ENCODE results near the gene MED29. TPM values are rescaled to one million over a fixed set of nuclear protein-coding genes. Genes with fewer than 3 reads are reported as not detected.
A peak's percentile ranks its signal among the peaks of the same experiment; 100 is the strongest.

The MED29 gene
- total RNA-seq, 1 donor from 2014 or later: 17.2 TPM

DNA sequence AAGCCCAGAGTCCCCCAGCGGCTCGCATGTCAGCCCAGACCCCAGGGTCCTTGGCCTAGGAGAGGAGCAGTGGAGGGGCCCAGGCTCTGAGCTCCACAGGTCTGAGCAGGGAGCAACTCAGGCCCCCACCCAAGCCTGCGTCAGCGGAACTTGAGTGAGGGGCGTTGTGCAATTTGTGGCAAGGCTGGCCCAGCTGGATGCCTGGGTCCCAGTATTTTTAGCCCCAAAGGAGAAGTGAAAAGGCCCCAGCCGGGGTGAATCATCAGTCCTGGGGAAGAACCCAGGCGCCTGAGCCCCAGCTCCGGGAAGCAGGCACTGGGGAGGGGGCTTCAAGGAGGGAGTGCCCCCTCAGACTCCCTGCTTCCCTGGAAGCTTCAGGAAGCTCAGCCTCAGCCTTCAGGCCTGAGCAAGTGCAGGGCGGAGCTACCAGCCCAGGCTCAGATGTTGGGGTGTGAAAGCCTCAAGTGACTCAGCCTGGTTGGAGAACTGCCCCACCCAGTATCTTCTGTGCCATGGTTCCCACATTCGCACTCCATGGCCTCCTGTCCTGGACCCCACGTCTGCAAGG lies 7.2 kb downstream of the MED29 start:
- DNase-seq: no peak

DNA sequence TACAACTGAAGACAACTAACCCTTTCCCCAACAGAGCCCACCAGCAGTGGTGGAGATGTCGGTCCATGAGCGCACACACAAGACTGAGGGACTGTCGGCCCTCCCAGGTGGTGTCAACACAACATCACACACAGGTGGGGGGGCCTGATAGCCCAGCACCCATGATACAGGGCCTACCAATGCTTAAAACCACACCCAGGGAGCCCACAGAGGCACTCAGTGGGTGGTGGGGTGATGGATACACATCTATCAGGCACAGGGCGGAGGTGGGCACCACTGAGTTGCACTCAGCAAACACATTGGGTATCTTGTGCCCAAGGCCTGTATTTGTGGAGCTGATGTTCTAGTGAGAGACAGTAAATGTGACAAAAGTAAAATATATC lies 8.5 kb downstream of the MED29 start:
- no peak for DNase-seq

DNA sequence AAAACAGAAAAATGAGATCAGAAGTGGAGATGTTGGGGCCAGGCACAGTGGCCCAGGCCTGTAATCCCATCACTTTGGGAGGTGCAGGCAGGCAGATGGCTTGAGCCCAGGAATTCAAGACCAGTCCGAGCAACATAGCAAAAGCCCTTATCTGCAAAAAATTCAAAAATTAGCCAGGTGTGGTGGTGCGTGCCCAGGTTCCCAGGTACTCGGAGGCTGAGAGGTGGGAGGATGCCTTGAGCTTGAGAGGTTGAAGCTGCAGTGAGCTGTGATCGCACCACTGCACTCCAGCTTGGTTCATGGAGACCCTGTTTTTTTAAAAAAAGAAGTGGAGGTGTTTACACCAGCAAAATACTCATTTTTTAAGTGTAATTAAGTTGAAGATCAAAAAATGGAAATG lies 8.9 kb downstream of the MED29 start:
- no peak for DNase-seq

- DNase-seq: no peak
These were observed 9.9 kb downstream of the MED29 start for GRCh38 chr19:39401070-39401548.

- DNase-seq: peak; percentile 28
These were observed 10.6 kb downstream of the MED29 start for GRCh38 chr19:39401549-39402345.

DNA sequence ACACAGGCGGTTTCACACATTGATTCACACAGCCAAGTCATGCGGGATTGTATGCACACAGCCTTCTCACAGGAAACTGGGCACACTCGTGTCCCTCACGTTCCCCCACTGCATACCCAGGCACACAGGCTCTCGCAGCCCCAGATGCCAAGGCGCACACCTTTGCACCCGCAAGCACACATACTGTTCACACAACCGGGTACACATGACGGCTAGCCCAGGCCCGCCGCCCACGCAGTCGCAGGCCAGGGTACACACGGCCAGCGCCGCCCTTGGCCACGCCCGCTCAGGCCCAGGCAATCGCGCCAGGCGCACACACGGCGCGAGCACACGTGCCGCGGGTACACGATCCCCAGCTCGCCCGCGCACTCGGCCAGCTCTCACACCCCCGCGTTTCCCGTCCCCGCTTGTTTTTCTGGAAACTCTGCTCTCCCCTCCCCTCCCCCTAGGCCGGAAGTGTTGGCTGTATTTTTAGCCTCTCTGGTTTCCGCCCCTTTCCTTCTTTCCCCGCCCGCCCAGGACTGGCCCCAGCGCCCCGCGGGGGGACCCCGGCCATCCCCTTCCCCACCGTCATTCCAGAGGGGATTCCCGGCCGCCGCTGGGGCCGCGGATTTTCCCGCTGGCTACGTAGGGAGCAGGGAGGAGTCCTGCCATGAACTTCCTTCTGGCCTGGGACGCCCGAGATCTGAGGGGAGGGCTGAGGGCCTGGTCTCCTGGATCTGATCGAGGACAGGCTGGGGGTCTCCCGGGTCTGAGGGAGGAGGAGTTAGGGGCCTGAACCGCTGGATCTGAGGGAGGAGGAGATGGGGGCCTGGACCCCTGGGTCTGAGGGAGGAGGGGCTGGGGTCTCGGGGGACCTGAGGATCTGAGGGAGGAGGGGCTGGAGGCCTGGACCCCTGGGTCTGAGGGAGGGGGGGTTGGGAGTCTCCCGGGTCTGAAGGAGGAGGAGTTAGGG lies 11.4 kb downstream of the MED29 start:
- DNase-seq: peak; percentile 71

DNA sequence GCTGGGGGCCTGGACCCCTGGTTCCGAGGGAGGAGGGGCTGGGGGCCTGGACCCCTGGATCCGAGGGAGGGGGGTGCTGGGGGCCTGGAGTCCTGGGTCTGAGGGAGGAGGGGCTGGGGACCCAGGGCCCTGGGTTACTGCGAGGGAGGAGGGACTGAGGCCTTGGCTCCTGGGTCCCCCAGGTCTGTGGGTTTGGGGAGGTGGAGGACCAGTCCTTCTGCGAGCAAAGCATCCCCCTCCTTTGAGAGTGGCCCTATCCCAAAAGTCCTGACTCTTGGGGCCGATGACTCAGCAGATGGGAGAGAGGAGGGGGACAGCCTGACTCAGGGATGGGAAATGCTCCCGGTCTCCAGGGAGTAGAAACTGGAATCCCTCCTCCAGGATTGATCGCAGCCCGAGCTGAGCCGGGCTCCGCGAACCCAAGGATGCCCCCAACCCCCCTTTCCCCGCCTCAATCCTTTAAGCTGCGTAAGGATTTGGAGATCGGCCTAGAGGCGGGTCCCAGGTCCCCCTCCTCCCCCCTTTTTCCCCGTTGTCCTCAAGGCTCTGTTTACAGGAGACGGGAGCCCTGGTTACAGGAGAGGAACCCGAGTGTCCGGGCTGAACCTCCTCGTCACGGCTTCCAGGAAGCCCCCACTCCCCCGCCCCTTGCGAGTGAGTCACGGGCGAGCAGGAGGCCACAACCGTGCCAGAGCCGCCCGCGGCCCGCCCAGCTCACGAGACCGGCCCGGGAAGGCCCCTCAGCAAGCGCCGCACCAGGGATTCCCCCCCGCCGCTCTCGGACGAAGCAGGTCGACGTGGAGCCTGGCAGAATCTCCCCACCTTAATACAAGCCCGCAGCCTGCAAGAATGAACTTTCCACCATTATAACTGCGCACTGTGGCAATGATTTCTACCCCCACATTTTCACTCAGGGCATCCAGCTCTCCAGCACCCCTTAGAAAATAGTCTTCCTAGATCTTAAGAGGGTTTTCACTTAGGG lies 12.4 kb downstream of the MED29 start:
- DNase-seq: peak; percentile 79

GRCh38 chr19:39405261-39405957 lies 14.2 kb downstream of the MED29 start:
- DNase-seq: no peak

DNA sequence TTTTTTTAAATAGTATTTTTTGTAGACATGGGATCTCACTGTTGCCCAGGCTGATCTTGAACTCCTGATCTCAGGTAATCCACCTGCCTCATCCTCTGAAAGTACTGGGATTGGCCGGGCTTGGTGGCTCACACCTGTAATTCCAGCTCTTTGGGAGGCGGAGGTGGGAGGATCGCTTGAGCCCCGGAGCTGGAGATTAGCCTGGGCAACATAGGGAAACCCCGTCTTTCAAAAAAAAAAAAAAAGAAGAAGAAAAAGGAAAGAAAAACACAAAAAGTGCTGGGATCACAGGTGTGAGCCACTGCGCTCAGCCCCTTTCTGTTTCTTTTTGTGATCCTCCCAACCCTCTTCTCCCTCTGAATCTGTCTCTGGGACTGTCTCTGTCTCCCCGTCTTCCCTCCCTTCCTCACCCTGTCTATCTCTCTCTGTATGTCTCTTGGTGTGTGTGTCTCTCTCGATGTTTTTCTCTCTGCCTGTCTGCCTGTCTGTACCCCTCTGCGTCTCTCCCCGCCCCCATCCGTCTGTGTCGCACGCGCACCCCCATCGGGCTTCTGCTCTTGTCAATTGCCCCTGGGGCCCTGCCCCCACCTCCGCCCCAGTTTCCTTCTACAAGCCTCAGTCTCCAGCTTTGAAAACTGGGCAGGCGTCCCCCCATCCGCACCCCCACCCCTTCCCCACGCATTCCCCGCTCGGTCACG lies 14.9 kb downstream of the MED29 start:
- peak; percentile 79 for DNase-seq

GRCh38 chr19:39406656-39407409 lies 15.7 kb downstream of the MED29 start, which contains the start of gene ZFP36:
ZFP36 (plus strand) TSS chr19:39406847; CDS start chr19:39406905, 58 bp downstream.
- peak; percentile 79 for DNase-seq

DNA sequence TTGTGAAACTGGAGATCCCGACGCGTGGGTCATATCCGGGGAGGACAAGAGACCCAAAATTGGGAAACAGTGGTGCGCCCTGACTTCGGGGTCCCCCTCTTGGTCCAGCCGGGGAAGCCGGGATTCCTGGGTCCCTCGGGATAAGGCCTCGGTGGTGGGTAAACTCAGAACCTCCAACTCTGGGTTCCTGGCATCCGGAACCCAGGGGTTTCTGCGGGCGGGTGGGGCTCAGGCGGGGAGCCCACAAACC lies 16.2 kb downstream of the MED29 start:
- DNase-seq: no peak

DNA sequence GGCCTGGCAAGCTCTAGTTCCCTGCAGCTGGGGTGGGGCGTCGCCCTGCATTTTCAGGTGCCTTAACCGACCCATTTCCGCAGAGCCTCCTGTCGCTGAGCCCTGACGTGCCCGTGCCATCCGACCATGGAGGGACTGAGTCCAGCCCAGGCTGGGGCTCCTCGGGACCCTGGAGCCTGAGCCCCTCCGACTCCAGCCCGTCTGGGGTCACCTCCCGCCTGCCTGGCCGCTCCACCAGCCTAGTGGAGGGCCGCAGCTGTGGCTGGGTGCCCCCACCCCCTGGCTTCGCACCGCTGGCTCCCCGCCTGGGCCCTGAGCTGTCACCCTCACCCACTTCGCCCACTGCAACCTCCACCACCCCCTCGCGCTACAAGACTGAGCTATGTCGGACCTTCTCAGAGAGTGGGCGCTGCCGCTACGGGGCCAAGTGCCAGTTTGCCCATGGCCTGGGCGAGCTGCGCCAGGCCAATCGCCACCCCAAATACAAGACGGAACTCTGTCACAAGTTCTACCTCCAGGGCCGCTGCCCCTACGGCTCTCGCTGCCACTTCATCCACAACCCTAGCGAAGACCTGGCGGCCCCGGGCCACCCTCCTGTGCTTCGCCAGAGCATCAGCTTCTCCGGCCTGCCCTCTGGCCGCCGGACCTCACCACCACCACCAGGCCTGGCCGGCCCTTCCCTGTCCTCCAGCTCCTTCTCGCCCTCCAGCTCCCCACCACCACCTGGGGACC lies 16.6 kb downstream of the MED29 start:
- DNase-seq: no peak

- DNase-seq: no peak
These were observed 17.4 kb downstream of the MED29 start for GRCh38 chr19:39408392-39409207.

GRCh38 chr19:39409208-39410016 lies 18.2 kb downstream of the MED29 start:
- peak; percentile 52 for DNase-seq

GRCh38 chr19:39410017-39410830 lies 19.0 kb downstream of the MED29 start:
- no peak for DNase-seq

DNA sequence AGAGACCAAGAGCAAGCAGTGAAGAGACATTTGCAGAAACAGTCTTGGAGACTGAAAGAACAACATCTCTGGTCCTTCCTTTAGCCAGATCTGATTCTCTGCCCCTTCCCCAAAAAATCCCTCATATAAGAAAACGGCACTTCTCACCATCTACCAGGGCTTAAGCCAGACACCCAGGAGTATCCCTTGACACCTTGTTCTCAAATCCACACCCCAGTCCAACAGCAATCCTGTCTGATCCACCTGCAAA lies 19.6 kb downstream of the MED29 start:
- DNase-seq: no peak

All from occipital lobe (tissue), 2 donors.